ENCODE results near the gene RFPL3.

GRCh38 chr22:32318361-32318760 lies 39.3 kb upstream of the RFPL3 start:
- no peak for TF ChIP-seq POLR2AphosphoS5 (IDR thresholded peaks at IDR 0.05)
- no peak for TF ChIP-seq POLR2A (IDR thresholded peaks at IDR 0.05)
